BJ (cell line): ENCODE measurements around the gene EPS8. TPM values are rescaled to one million over a fixed set of nuclear protein-coding genes. Genes with fewer than 3 reads are reported as not detected.

Experiments
- CTCF ChIA-PET: fragments of 350-600 bp; formaldehyde crosslinking; extraction: SDS; loops from one replicate; lab custom pipeline; 2021; ENCODE audit warnings: antibody characterized with exemption, inconsistent platforms; lab: Yijun Ruan, JAX
- POLR2A ChIA-PET: fragments of 300-600 bp; sonication (Branson Sonifier 250); formaldehyde crosslinking; extraction: SDS; loops from one replicate; lab custom pipeline; 2021; ENCODE audit warnings: antibody characterized with exemption; lab: Charles Lee
- DNase-seq: peaks from one replicate; pipeline ENCODE4 v3.0.0-alpha.2; 2011; ENCODE audit warnings: low read depth
- H3K27me3 ChIP-seq: 2 replicates; pipeline ENCODE4 v1.6.0; 2011; ENCODE audit warnings: low read length; ENCODE audit not compliant: control insufficient read depth, insufficient read depth
- H3K36me3 ChIP-seq: 2 replicates; pipeline ENCODE4 v1.5.1; 2011; ENCODE audit warnings: low read length; ENCODE audit not compliant: control insufficient read depth, insufficient read depth
- H3K4me3 ChIP-seq: 2 replicates; pipeline ENCODE4 v1.5.1; 2011; ENCODE audit warnings: low read depth, mild to moderate bottlenecking, control low read depth, low read length
- polyA plus RNA-seq: library from polyadenylated mRNA; depleted of rRNA; stranded (reverse); fragments of >200 nt; gene quantifications from 2 replicates; pipeline ENCODE4 v1.2.3, GENCODE V29; 2011
- TF ChIP-seq, protein P1 (sequence below): IDR thresholded peaks from 2 replicates; pipeline ENCODE4 v1.5.1; 2011; ENCODE audit warnings: low read depth, mild to moderate bottlenecking, control low read depth, inconsistent platforms, low read length, moderate library complexity; ENCODE audit not compliant: insufficient read depth

Gene EPS8
- polyA plus RNA-seq, 1 experiment: 118 TPM

DNA sequence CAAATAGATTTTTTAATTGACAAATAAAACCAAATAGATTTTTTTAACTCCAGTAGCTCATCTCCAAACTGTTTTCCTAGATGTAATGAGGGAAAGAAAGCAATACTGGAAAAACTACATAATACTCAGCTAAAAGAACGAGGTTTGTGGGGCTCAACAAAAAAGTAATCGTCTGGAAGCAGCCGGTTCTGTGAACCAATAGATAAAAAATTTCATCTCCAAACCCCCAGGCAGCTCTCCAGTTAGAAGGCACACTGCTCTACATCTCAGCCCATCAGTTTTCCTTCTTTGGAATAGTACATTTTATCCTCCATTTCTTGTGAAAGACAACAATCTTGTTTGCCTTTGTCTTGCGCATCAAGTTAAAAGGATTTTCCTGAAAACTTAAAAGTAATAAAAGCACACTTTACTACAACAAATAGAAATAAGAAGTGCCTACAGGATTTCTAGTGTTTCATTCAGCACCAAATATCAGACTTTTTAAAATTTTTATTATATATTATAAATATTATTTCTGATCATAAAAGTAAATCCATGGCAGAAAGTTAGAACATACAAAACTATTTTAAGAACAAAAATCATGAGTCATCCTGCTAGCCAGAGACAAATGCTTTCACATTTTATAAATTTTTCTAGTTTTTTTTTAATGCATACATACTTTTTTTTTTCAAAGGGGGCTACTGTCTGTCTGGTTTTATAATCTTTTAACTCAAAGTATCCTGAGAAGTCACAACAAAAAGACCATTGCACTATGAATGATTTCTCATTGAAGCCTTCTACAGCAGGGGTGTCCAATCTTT, 67.7 kb downstream of the EPS8 start:
- POLR2A ChIA-PET: interaction anchor here (0.6 kb wide), 1 partner anchor 1459 kb away, joined by 3 read pairs; no protein-coding TSS in a partner anchor
- TF ChIP-seq, protein P1, sequence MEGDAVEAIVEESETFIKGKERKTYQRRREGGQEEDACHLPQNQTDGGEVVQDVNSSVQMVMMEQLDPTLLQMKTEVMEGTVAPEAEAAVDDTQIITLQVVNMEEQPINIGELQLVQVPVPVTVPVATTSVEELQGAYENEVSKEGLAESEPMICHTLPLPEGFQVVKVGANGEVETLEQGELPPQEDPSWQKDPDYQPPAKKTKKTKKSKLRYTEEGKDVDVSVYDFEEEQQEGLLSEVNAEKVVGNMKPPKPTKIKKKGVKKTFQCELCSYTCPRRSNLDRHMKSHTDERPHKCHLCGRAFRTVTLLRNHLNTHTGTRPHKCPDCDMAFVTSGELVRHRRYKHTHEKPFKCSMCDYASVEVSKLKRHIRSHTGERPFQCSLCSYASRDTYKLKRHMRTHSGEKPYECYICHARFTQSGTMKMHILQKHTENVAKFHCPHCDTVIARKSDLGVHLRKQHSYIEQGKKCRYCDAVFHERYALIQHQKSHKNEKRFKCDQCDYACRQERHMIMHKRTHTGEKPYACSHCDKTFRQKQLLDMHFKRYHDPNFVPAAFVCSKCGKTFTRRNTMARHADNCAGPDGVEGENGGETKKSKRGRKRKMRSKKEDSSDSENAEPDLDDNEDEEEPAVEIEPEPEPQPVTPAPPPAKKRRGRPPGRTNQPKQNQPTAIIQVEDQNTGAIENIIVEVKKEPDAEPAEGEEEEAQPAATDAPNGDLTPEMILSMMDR: no peak
- Histone ChIP-seq H3K36me3 (no peaks in the 10 kb centered on the region), H3K4me3 (no peak overlapping the region), H3K27me3 (no peaks in the 10 kb centered on the region)
- DNase-seq: no peak
- CTCF ChIA-PET: interaction anchor here (1.4 kb wide), 1 partner anchor 30 kb away, joined by 3 read pairs; no protein-coding TSS in a partner anchor

DNA sequence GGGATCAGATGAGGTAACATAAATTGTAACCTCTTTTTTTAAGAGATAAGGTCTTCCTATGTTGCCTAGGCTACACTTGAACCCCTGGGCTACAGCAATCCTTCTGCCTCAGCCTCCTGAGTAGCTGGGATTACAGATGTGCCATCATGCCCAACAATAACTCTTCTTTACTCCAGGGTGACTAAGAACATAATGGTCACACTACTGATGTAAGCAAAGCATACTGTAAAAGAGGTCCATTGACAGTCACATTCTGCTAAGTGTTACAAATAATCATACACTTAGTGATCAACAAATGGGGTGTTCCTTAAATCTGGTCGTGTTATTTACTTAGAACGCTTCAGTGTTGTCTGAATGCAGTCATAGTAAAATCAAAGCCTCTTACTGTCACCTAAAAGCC, 68.9 kb downstream of the EPS8 start:
- Histone ChIP-seq H3K36me3 (no peaks in the 10 kb centered on the region), H3K27me3 (no peaks in the 10 kb centered on the region), H3K4me3 (no peak overlapping the region)
- DNase-seq: no peak
- TF ChIP-seq, protein P1: no peak
- ChIA-PET CTCF (no interaction called here), POLR2A (no interaction called here)

DNA sequence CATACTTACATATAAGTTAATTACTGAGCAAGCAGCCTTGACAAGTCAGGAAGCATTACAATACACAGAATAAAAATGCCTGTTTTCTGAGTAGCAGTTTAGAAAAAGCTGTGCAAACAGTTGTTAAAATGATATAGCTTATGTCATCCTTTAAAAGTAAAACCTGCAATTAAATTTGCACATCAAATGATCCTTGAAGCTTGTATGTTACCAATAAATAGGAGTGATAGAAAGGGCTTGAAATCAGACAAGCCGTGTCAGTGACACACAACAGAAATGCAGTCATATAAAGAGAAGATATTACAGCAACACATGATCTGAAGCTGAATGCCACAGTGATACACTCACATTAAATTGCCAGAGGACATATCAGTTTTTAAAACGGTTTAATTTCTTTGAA, 70.0 kb downstream of the EPS8 start:
- POLR2A ChIA-PET: interaction anchor here (0.5 kb wide), 1 partner anchor 34 kb away, joined by 3 read pairs; no protein-coding TSS in a partner anchor
- H3K36me3 ChIP-seq: no peaks in the 10 kb centered on the region

DNA sequence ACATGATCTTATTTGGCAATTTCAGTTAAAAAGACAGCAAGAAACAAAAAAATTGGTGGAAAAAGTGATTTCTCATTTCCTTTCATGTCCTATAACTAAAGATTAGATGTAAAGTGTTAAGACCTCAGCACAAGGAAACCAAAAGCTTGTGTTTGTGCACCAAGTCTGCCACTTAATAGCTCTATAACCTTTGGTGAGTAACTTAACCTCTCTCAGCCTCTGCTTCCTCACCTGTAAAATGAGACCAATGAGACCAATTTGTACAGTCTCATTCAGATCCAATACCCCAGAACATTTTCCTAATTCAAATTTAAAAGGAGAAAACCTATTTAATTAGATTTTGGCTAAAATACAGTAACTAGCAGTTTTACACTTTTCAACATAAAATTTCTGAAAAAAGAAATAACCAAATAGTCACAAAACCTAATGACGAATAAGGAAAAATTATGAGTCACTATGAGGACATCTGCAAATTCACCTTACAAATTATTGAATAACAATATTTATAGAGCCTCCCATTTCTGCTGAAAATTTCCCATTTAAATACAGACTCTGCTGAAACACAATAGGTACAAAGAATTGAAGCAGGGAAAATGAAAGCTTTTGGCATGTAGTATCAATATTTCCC, 71.1 kb downstream of the EPS8 start:
- ChIA-PET POLR2A (no interaction called here), CTCF (no interaction called here)

More for the DNA sequence above, 70.0 kb downstream of the EPS8 start:
- TF ChIP-seq, protein P1: no peak
- no peak for DNase-seq
- Histone ChIP-seq H3K27me3 (no peaks in the 10 kb centered on the region), H3K4me3 (no peak overlapping the region)
- CTCF ChIA-PET: interaction anchor here (0.9 kb wide), 1 partner anchor 35 kb away, joined by 3 read pairs; no protein-coding TSS in a partner anchor

DNA sequence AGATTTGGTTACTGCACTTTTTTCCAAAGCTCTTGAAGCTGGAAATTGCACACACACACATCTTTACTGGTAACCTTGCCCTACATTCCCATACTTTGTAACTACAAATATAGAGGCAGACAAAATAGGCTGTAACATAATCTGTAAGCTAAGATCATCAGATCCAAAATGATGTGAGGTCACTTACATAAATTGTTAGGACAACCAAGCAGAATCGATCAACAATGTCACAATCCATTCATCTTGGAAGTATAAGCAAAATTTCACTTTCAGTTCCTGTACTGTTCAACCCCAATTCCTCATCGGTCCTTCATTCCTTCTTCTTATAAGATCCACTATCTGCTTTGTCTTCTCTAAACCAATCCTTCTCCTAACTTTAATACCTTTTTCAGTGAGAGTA, 72.6 kb downstream of the EPS8 start:
- POLR2A ChIA-PET: no interaction called here
- CTCF ChIA-PET: no interaction called here
- no peak for DNase-seq
- H3K4me3 ChIP-seq: no peak overlapping the region
- TF ChIP-seq, protein P1: no peak
- H3K27me3 ChIP-seq: no peaks in the 10 kb centered on the region
- no peaks in the 10 kb centered on the region for H3K36me3 ChIP-seq

More for the DNA sequence above, 71.1 kb downstream of the EPS8 start:
- TF ChIP-seq, protein P1: no peak
- Histone ChIP-seq H3K36me3 (no peaks in the 10 kb centered on the region), H3K4me3 (no peak overlapping the region), H3K27me3 (no peaks in the 10 kb centered on the region)
- DNase-seq: no peak
